ENCODE measurements around the gene SOX15.

GRCh38 chr17:7593296-7593695 is 3.4 kb upstream of the SOX15 start:
- TF ChIP-seq EZH2 (IDR thresholded peaks at IDR 0.05; ENCODE audit: insufficient read depth, poor library complexity, severe bottlenecking): no peak
- TF ChIP-seq EZH2phosphoT487 (IDR thresholded peaks at IDR 0.05; ENCODE audit: insufficient read depth, low read depth): no peak
